ENCODE results near the gene TMEM200A. TPM values are rescaled to one million over a fixed set of nuclear protein-coding genes. Genes with fewer than 3 reads are reported as not detected.

TMEM200A gene
- polyA plus RNA-seq, 3 donors: not detected

GRCh38 chr6:130426066-130426721, 60.4 kb downstream of the TMEM200A start:
- TF ChIP-seq, protein P1, sequence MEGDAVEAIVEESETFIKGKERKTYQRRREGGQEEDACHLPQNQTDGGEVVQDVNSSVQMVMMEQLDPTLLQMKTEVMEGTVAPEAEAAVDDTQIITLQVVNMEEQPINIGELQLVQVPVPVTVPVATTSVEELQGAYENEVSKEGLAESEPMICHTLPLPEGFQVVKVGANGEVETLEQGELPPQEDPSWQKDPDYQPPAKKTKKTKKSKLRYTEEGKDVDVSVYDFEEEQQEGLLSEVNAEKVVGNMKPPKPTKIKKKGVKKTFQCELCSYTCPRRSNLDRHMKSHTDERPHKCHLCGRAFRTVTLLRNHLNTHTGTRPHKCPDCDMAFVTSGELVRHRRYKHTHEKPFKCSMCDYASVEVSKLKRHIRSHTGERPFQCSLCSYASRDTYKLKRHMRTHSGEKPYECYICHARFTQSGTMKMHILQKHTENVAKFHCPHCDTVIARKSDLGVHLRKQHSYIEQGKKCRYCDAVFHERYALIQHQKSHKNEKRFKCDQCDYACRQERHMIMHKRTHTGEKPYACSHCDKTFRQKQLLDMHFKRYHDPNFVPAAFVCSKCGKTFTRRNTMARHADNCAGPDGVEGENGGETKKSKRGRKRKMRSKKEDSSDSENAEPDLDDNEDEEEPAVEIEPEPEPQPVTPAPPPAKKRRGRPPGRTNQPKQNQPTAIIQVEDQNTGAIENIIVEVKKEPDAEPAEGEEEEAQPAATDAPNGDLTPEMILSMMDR (IDR thresholded peaks at IDR 0.05): no peak
- intact Hi-C loops (cut with micrococcal nuclease): no loop called here
- no peak overlapping the region for H3K27ac Mint-ChIP-seq
- H3K4me1 Mint-ChIP-seq: no peaks in the 10 kb centered on the region
- H3K27me3 Mint-ChIP-seq (ENCODE audit: low read depth in 3 of 3): peaks cover 0 to 2% (median 1%) of the 10 kb centered on the region in 3 donors
- H3K9me3 Mint-ChIP-seq: peaks cover 0 to 4% (median 0%) of the 10 kb centered on the region in 7 donors
- Histone ChIP-seq H3K9me3 (replicated peaks in 1 of 2; ENCODE audit: control insufficient read depth in 1 of 2, insufficient read depth in 1 of 2, low read length in 2 of 2) (no peaks in the 10 kb centered on the region), H3K4me3 (replicated peaks in 1 of 3; ENCODE audit: low read depth in 2 of 3, low read length in 3 of 3) (no peak overlapping the region), H4K20me1 (ENCODE audit: insufficient read depth, low read length) (no peaks in the 10 kb centered on the region), H3K27me3 (ENCODE audit: control insufficient read depth in 2 of 2, insufficient read depth in 2 of 2, low read length in 2 of 2) (no peaks in the 10 kb centered on the region), H3K36me3 (replicated peaks in 1 of 2; ENCODE audit: control insufficient read depth in 1 of 2, insufficient read depth in 2 of 2, low read length in 2 of 2) (no peaks in the 10 kb centered on the region), H3K27ac (ENCODE audit: low read depth in 1 of 2, low read length in 2 of 2) (no peak overlapping the region), H3K4me1 (ENCODE audit: control insufficient read depth in 1 of 2, insufficient read depth in 2 of 2, low read length in 2 of 2) (no peaks in the 10 kb centered on the region), H3K79me2 (ENCODE audit: insufficient read depth, low read length) (no peaks in the 10 kb centered on the region), H3K4me2 (replicated peaks; ENCODE audit: extremely low read depth, low read length, poor library complexity, severe bottlenecking) (no peak overlapping the region), H3K9ac (ENCODE audit: insufficient read depth, low read length, poor library complexity, severe bottlenecking) (no peak overlapping the region), H2AFZ (ENCODE audit: insufficient read depth, low read depth, low read length, poor library complexity, severe bottlenecking) (no peak overlapping the region)
- H3K4me3 Mint-ChIP-seq: no peak overlapping the region
- no peak for DNase-seq
- 71% methylated on average over 5 of the region's 7 CpGs for WGBS (ENCODE audit: insufficient coverage)
- no peaks in the 10 kb centered on the region for H3K36me3 Mint-ChIP-seq

GRCh38 chr6:130431346-130431852, 65.6 kb downstream of the TMEM200A start:
- TF ChIP-seq, protein P1 (IDR thresholded peaks at IDR 0.05): no peak
- Histone ChIP-seq H3K9ac (ENCODE audit: insufficient read depth, low read length, poor library complexity, severe bottlenecking) (no peak overlapping the region), H3K27ac (ENCODE audit: low read depth in 1 of 2, low read length in 2 of 2) (no peak overlapping the region), H4K20me1 (ENCODE audit: insufficient read depth, low read length) (no peaks in the 10 kb centered on the region), H3K4me1 (ENCODE audit: control insufficient read depth in 1 of 2, insufficient read depth in 2 of 2, low read length in 2 of 2) (no peaks in the 10 kb centered on the region), H3K36me3 (replicated peaks in 1 of 2; ENCODE audit: control insufficient read depth in 1 of 2, insufficient read depth in 2 of 2, low read length in 2 of 2) (no peaks in the 10 kb centered on the region), H2AFZ (ENCODE audit: insufficient read depth, low read depth, low read length, poor library complexity, severe bottlenecking) (no peak overlapping the region), H3K4me3 (replicated peaks in 1 of 3; ENCODE audit: low read depth in 2 of 3, low read length in 3 of 3) (no peak overlapping the region), H3K4me2 (replicated peaks; ENCODE audit: extremely low read depth, low read length, poor library complexity, severe bottlenecking) (no peak overlapping the region), H3K27me3 (ENCODE audit: control insufficient read depth in 2 of 2, insufficient read depth in 2 of 2, low read length in 2 of 2) (no peaks in the 10 kb centered on the region), H3K9me3 (replicated peaks in 1 of 2; ENCODE audit: control insufficient read depth in 1 of 2, insufficient read depth in 1 of 2, low read length in 2 of 2) (no peaks in the 10 kb centered on the region), H3K79me2 (ENCODE audit: insufficient read depth, low read length) (no peaks in the 10 kb centered on the region)
- Mint-ChIP-seq H3K4me3 (no peak overlapping the region), H3K27me3 (ENCODE audit: low read depth in 3 of 3) (peaks cover 0 to 1% (median 0%) of the 10 kb centered on the region in 3 donors), H3K27ac (no peak overlapping the region), H3K36me3 (no peaks in the 10 kb centered on the region), H3K4me1 (no peaks in the 10 kb centered on the region), H3K9me3 (peaks cover 0 to 5% (median 0%) of the 10 kb centered on the region in 7 donors)
- no peak for DNase-seq
- 90% methylated on average over 2 of the region's 4 CpGs for WGBS (ENCODE audit: insufficient coverage)
- intact Hi-C loops (cut with micrococcal nuclease): no loop called here

Data from CD14-positive monocyte (primary cell).